Activated CD8-positive, alpha-beta memory T cell treated with anti-CD3 and anti-CD28 coated beads, Interleukin-2, amount 50 U/mL, for 48 hours (primary cell): Measurements from ENCODE around the gene ATP2A3.

Experiments used
- DNase-seq: peaks from one replicate; pipeline ENCODE4 v3.0.0-alpha.2; 2020

ATP2A3 gene

DNA sequence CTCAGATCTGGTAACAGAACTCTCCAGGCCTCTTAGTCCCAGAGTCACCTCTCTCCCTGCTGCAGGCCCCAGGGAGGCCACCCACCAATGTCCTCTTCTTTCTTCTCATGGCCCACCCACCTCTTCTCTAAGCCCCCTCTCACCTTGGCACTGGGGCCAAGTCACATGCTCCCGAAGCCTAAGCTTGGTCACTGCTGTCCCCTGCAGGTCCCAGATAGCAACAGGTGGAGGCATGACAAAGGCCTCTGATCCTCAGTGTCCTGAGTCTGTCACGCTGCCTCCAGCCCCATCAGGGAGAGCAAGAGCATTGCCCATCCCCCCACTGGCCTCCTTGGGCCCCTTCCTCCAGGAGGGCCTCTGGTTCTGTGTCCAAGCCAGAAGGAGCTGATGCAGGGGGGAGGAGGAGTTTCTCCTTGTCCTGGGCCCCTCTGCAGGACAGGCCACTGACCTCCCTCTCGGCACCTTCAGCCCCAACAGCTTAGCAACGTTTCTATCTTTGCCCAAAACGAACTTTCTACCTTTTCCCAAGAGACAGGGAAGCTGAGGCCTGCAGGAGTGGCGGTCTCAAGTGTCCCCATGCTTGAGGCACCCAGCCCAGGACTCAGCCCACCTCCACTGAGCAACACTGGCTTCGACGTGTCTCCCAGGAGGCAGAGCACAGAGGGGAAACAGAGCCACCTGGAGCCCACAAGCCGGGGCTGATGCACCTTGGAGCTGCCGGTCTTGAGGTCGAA lies 56.6 kb downstream of the ATP2A3 start:
- no peak for DNase-seq

GRCh38 chr17:3906881-3907280 lies 57.4 kb downstream of the ATP2A3 start:
- no peak for DNase-seq

GRCh38 chr17:3905017-3905520 lies 59.2 kb downstream of the ATP2A3 start:
- no peak for DNase-seq

- no peak for DNase-seq
Measured at GRCh38 chr17:3904501-3904900, 59.7 kb downstream of the ATP2A3 start.

DNA sequence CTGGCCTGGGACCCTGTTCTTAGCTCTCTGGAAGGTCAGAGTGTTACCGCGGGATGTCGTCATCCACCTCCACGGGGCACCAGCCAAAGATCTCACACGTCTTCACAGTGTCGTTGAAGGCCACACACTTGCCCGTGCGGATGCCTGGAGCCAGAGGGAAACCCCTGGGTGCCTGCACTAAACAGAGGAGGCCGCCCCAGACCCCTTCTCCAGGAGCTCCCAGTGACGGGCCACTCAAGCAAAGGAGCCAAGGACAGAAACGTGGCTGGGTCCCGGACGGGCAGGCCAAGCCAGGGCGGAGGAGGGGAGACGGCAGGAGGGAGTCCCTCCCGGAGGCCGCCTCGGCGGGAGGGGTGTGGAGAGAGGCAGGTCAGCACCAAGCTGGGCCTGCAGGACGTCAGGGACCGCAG lies 60.4 kb downstream of the ATP2A3 start:
- no peak for DNase-seq

- no peak for DNase-seq
Measured at GRCh38 chr17:3903051-3903825, 61.0 kb downstream of the ATP2A3 start.

DNA sequence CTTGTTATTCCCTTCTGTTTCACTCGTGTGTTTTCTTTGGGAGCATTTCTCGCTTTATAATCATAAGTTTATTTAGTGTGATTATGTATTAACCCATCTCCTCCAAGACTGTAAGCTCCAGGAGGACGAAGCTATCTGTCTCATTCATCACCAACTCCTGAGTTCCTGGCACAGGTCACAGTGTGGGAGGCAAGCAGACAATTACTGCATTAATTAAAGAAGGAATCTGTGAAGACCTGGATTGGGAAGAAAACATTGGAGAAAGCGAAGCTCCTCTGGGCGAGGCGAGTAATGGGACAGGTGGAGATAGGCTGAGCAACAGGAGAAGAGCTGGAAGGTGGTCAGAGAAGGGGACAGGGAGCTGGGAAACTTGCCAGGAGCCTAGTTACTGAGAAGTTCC lies 63.6 kb downstream of the ATP2A3 start:
- no peak for DNase-seq

DNA sequence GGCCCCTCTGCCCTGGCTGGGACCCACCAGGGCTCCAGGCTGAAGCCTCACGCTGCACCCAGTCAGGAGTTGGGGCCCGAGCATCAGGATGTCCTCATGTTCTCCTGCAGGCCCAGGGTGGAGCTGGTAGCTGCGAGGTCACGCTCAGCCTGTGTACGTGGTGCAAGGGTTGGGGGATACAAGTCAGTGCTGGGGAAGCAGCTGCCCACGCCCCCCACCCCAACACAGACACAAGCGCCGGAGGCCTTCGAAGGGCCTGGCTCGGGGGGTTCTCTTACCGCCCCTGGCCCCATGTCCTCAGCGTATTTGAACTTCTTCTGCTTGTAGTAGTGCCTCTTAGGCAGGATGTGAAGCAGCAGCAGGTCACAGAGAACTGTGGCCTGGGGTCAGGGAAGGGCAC lies 66.5 kb downstream of the ATP2A3 start:
- DNase-seq: no peak

DNA sequence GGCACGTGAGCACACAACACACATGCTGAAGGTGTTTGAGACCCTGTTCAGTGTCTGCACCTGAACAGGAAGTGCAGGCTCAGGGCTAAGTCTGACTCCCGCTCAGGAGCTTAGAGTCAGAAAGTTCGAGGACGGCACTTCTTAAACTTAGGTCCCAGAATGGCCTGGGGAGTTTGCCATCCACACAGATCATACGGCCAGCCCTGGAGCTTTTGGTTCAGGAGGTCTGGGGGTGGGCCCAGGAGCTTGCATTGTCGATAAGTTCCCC lies 67.3 kb downstream of the ATP2A3 start:
- DNase-seq: no peak

DNA sequence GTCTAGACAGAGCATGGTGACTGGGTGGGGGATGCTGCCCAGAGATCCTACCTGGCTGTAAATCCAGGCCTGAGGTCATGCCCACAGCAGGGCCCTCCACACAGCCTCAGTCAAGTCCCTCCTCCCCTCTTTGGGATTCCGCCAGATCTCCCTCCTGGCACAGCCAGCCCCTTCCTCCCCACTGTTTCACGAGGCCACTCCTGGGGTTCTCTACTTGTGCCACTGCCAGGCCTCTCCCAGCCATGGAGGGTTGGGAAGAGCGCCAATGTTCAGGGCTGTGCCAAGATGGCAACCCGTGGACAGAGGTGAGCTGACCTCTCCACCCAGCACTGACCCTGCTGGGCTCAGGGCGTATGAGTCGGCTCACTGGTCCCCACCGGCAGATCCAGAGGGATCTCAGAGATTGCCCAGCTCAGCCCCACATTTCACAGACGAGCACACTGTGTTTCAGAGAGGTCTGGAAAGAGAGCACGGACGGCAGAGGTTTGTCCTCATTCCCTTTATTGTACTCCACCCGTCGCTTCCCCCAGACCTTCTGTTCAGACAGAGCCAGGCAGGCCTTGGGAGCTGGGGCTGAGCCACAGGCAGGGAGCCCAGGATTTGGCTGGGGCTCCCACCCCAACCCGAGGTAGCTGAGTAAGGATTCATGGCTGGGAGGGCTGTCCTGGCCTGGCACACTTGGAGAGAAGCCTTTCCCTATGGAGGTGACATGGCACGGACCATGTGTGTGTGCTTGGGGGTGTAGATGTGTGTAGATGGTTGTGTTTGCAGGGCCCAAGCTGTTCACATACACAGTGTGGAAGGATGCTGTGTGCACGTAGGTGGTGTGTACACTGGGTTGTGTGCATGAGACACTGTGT lies 67.9 kb downstream of the ATP2A3 start:
- no peak for DNase-seq

DNA sequence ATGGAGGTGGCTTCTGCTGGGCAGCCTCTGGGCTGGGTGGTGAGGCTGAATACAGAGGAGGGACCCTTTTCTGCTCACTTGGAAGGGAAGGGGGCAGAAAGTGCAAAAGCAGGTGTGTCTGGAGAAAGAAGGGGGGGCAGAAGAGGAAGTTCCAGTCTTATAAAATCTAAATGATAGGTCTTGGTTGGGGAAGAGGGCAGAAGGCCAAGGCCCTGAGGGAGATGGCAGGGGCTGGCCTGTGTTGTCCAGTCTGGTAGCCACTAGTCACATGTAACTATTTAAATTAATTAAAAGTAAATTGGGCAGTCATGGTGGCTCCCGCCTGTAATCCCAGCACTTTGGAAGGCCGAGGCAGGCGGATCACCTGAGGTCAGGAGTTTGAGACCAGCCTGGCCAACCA lies 68.9 kb downstream of the ATP2A3 start:
- no peak for DNase-seq

DNA sequence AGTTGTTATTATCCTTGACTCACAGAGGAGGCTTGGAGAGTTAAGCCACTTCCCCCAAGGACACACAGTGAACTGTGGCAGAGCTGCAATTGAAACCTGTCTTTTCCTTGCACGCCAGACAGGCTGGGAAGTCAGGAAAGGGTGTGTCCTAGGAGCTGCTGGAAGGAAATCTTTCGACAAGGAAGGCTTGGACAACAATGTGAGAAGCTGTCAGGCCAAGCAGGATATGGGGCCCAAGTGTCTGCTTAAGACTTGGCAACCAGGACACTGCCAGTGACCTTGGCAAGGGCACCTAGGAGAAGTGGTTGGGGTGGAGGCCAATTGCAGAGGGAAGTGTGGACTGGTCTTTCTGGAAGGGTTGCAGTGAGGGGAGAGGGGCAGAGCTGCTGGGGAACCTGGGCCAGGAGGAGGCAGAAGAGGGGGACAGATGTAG lies 69.3 kb downstream of the ATP2A3 start:
- DNase-seq: no peak

- no peak for DNase-seq
Measured at GRCh38 chr17:3894188-3894587, 70.0 kb downstream of the ATP2A3 start.

GRCh38 chr17:3893720-3894116 lies 70.5 kb downstream of the ATP2A3 start:
- no peak for DNase-seq

DNA sequence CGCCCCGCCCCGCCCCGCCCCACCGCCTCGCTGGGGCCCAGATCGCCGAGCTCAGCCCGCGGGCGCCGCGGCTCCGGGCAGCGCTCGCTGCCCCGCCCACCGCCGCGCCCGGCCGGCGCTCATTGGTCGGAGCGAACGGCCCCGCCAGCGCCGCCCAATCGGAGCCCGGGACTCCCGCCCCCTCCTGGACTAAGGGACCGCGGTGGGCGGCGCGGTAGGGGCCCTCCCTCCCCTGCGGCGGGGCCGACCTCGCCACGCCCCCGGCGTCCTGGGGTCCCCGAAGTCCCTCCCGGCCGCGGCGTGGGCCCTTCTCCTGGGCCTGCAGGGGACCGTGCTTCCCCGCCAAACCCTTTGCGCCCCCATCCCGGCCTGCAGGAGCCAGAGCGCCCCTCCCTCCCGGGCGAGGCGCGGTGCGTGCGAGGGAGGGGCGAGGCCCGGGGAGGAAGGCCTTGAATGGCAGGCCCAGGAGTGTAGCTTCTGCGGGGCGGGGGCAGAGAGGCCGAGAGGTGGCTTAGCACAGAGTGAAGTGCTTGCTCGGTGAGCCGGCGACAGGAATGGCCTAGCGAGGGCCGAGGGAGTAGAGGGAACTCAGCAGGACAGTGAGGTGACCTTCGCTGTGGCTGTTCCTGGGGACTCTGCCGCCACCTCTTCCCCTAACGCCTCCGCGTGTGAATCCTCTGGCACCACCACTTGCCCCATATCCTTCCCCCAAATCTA lies 71.1 kb downstream of the ATP2A3 start, which contains the start of gene CAMKK1:
Gene CAMKK1, minus strand, starts transcription at position 51 of the 717 bp plus-strand sequence. CDS start 7,366 bp downstream, outside the sequence.
- peak; percentile 94 for DNase-seq

GRCh38 chr17:3892095-3892998 lies 71.9 kb downstream of the ATP2A3 start:
- peak; percentile 77 for DNase-seq

DNA sequence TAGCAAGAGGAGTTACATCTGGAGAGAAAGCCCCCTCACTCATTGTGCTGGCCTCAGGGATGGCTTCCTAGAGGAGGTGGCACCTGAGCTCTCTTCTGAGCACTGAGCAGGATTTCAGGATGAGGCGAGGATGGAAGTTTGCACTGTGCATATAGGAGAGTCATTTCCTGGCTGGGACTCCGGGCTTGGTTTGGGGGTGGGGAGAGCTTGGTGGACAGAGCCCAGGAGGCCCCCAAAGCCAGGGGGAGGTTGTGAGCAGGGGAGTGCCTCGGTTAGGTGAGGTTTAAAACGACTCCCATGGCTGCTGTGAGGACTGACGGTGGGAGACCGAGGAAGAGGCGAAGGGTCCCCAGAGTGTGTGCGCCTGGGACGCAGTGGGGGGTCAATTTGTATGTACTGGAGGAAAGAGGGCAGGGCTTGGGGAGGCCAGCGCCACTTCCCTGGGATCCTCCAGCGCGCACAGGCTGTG lies 72.6 kb downstream of the ATP2A3 start:
- DNase-seq: no peak

- DNase-seq: no peak
Measured at GRCh38 chr17:3890878-3891219, 73.4 kb downstream of the ATP2A3 start.

- DNase-seq: no peak
Measured at GRCh38 chr17:3890082-3890877, 74.0 kb downstream of the ATP2A3 start.

GRCh38 chr17:3889325-3890012 lies 74.8 kb downstream of the ATP2A3 start:
- DNase-seq: no peak
